HEK293 (cell line): ENCODE data around the gene LILRA5.

Source experiments
- CTCF ChIA-PET: fragments of 350-600 bp; formaldehyde crosslinking; extraction: SDS; loops from one replicate; lab custom pipeline; 2021; ENCODE audit warnings: antibody characterized with exemption; lab: Yijun Ruan, JAX
- POLR2A ChIA-PET: fragments of 300-600 bp; formaldehyde crosslinking; extraction: SDS; loops from one replicate; lab custom pipeline; 2020; ENCODE audit warnings: antibody characterized with exemption, inconsistent platforms; lab: Yijun Ruan, JAX
- H3K27ac ChIP-seq: fragments of 200-500 bp; sonication (Bioruptor generic); 2 replicates; pipeline ENCODE4 v1.5.1; 2014; ENCODE audit warnings: low read depth, low read length, control low read depth, inconsistent platforms; ENCODE audit errors: extremely low read depth
- H3K36me3 ChIP-seq, 2 experiments: fragments of 200-500 bp in 1 of 2; sonication (Bioruptor generic) in 1 of 2; 1 replicate in 1 of 2; 2 replicates in 1 of 2; pipeline ENCODE4 v1.5.1; 2014 to 2017; ENCODE audit warnings: inconsistent platforms in 2 of 2, low read length in 2 of 2; ENCODE audit not compliant: control insufficient read depth in 2 of 2, insufficient read depth in 1 of 2
- H3K4me1 ChIP-seq: fragments of 200-500 bp; sonication (Bioruptor generic); 2 replicates; pipeline ENCODE4 v1.5.1; 2014; ENCODE audit warnings: mild to moderate bottlenecking, low read length, inconsistent platforms; ENCODE audit not compliant: control insufficient read depth, insufficient read depth
- H3K4me3 ChIP-seq: 2 replicates; pipeline ENCODE4 v1.5.1; 2011; ENCODE audit warnings: low read depth, mild to moderate bottlenecking, control low read depth, low read length, moderate library complexity
- H3K9me3 ChIP-seq: fragments of 200-500 bp; sonication (Bioruptor generic); 2 replicates; pipeline ENCODE4 v1.5.1; 2014; ENCODE audit warnings: low read depth, low read length, inconsistent platforms; ENCODE audit not compliant: control insufficient read depth, insufficient read depth
- AEBP2 ChIP-seq: fragments of 450-650 bp; formaldehyde crosslinking; IDR thresholded peaks from 2 replicates; pipeline ENCODE4 v1.5.1; 2016; ENCODE audit warnings: missing biosample characterization, missing genetic modification characterization, borderline replicate concordance
- GLI4 ChIP-seq: fragments of 450-650 bp; formaldehyde crosslinking; IDR thresholded peaks from 2 replicates; pipeline ENCODE4 v1.5.1; 2016; ENCODE audit warnings: missing biosample characterization, missing genetic modification characterization
- HIC1 ChIP-seq: fragments of 450-650 bp; formaldehyde crosslinking; IDR thresholded peaks from 2 replicates; pipeline ENCODE4 v1.5.1; 2016; ENCODE audit warnings: missing biosample characterization, missing genetic modification characterization
- HOXC10 ChIP-seq: sonication (generic); formaldehyde crosslinking; IDR thresholded peaks from 2 replicates; pipeline ENCODE4 v1.8.1; 2023; ENCODE audit warnings: mild to moderate bottlenecking, missing genetic modification reagents
- HOXD13 ChIP-seq: sonication (generic); formaldehyde crosslinking; IDR thresholded peaks from 2 replicates; pipeline ENCODE4 v1.8.0; 2022; ENCODE audit warnings: missing genetic modification reagents, borderline replicate concordance
- KLF9 ChIP-seq: fragments of 450-650 bp; formaldehyde crosslinking; IDR thresholded peaks from 2 replicates; pipeline ENCODE4 v1.5.1; 2016; ENCODE audit warnings: missing biosample characterization, missing genetic modification characterization, low read depth
- SCRT2 ChIP-seq: fragments of 450-650 bp; formaldehyde crosslinking; IDR thresholded peaks from 2 replicates; pipeline ENCODE4 v1.5.1; 2016; ENCODE audit warnings: missing biosample characterization, missing genetic modification characterization
- TCF7L2 ChIP-seq: IDR thresholded peaks from 2 replicates; pipeline ENCODE4 v1.6.1; 2011; ENCODE audit warnings: low read depth, mild to moderate bottlenecking, inconsistent platforms, low read length, moderate library complexity, borderline replicate concordance
- ZBTB21 ChIP-seq: fragments of 450-650 bp; formaldehyde crosslinking; IDR thresholded peaks from 2 replicates; pipeline ENCODE4 v1.5.1; 2017; ENCODE audit warnings: missing biosample characterization, missing genetic modification characterization
- ZBTB48 ChIP-seq: fragments of 450-650 bp; formaldehyde crosslinking; IDR thresholded peaks from 2 replicates; pipeline ENCODE4 v1.5.1; 2016; ENCODE audit warnings: missing biosample characterization, missing genetic modification characterization
- ZEB2 ChIP-seq: fragments of 450-650 bp; formaldehyde crosslinking; IDR thresholded peaks from 2 replicates; pipeline ENCODE4 v1.5.1; 2016; ENCODE audit warnings: missing biosample characterization, missing genetic modification characterization
- ZIC2 ChIP-seq: fragments of 450-650 bp; formaldehyde crosslinking; IDR thresholded peaks from 2 replicates; pipeline ENCODE4 v1.5.1; 2016; ENCODE audit warnings: missing biosample characterization, missing genetic modification characterization
- ZNF114 ChIP-seq: fragments of 450-650 bp; formaldehyde crosslinking; IDR thresholded peaks from 2 replicates; pipeline ENCODE4 v1.5.0; 2017; ENCODE audit warnings: missing biosample characterization, missing genetic modification characterization
- ZNF266 ChIP-seq: fragments of 450-650 bp; formaldehyde crosslinking; IDR thresholded peaks from 2 replicates; pipeline ENCODE4 v1.5.1; 2016; ENCODE audit warnings: missing biosample characterization, missing genetic modification characterization, low read depth
- ZNF292 ChIP-seq: fragments of 450-650 bp; formaldehyde crosslinking; IDR thresholded peaks from 2 replicates; pipeline ENCODE4 v1.5.1; 2016; ENCODE audit warnings: low read depth, missing biosample characterization, missing genetic modification characterization, borderline replicate concordance
- ZNF354C ChIP-seq: fragments of 450-650 bp; formaldehyde crosslinking; IDR thresholded peaks from 2 replicates; pipeline ENCODE4 v1.5.1; 2016; ENCODE audit warnings: missing biosample characterization, missing genetic modification characterization, low read depth, borderline replicate concordance
- ZNF544 ChIP-seq: fragments of 450-650 bp; formaldehyde crosslinking; IDR thresholded peaks from 2 replicates; pipeline ENCODE4 v1.5.0; 2017; ENCODE audit warnings: missing biosample characterization, missing genetic modification characterization
- ZNF555 ChIP-seq: fragments of 450-650 bp; formaldehyde crosslinking; conservative IDR thresholded peaks from 2 replicates; pipeline ENCODE4 v1.5.1; 2017; ENCODE audit warnings: missing biosample characterization, mild to moderate bottlenecking, missing genetic modification characterization, inconsistent platforms
- ZNF645 ChIP-seq: fragments of 450-650 bp; formaldehyde crosslinking; IDR thresholded peaks from 2 replicates; pipeline ENCODE4; 2016; ENCODE audit warnings: missing biosample characterization, missing genetic modification characterization
- ZNF658 ChIP-seq: fragments of 450-650 bp; formaldehyde crosslinking; IDR thresholded peaks from 2 replicates; pipeline ENCODE4; 2016; ENCODE audit warnings: missing biosample characterization, missing genetic modification characterization
- ZNF660 ChIP-seq: fragments of 450-650 bp; IDR thresholded peaks from 2 replicates; pipeline ENCODE4 v1.5.1; 2018; ENCODE audit warnings: missing biosample characterization, mild to moderate bottlenecking, missing genetic modification characterization
- ZNF747 ChIP-seq: fragments of 450-650 bp; formaldehyde crosslinking; IDR thresholded peaks from 2 replicates; pipeline ENCODE4 v1.5.1; 2016; ENCODE audit warnings: missing biosample characterization, missing genetic modification characterization
- ZNF777 ChIP-seq: fragments of 450-650 bp; formaldehyde crosslinking; IDR thresholded peaks from 2 replicates; pipeline ENCODE4 v1.5.1; 2017; ENCODE audit warnings: missing biosample characterization, missing genetic modification characterization, borderline replicate concordance

The LILRA5 gene

DNA sequence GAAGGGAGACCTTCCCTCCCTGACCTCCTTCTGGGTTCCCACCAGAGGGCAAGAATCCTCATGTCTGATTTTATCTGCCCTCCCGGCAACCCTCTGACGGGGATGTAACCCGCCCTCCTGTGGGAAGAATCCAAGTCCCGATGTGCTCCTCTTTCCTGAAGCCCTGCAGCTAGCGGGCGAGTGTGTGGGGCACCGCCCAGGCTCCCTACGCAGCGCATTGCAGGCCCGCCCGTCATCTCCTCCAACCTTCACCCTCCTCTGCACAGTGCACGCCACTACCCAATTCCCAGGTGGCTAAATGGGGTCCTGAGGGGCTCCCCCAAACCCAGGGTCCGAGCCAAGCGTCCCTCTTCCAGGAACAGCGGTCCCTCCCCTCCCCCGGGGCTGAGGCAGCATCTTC lies 44.4 kb upstream of the LILRA5 start:
- POLR2A ChIA-PET, result no interaction called here
- Histone ChIP-seq H3K4me3 (no peak overlapping the region), H3K36me3 (no peaks in the 10 kb centered on the region)
- TF ChIP-seq HOXD13 (CRISPR knock-in tag), result no peak
- no peak for TF ChIP-seq ZBTB48 (tag by site-specific recombination)
- no peak for TF ChIP-seq HOXC10
- TF ChIP-seq ZNF777, result no peak
- TF ChIP-seq ZEB2 (tag by site-specific recombination), result no peak
- TF ChIP-seq ZNF544 (tag by site-specific recombination), result no peak
- TF ChIP-seq GLI4 (tag by site-specific recombination), result no peak
- no peak for TF ChIP-seq ZNF645 (tag by site-specific recombination)
- TF ChIP-seq ZNF658 (tag by site-specific recombination), result no peak
- no peak for TF ChIP-seq ZNF266 (tag by site-specific recombination)
- TF ChIP-seq, all 188 proteins: peak for 0
- H3K27ac ChIP-seq, result no peak overlapping the region
- H3K9me3 ChIP-seq, result no peaks in the 10 kb centered on the region
- H3K4me1 ChIP-seq, result no peaks in the 10 kb centered on the region
- CTCF ChIA-PET, result interaction anchor here (0.6 to 3.8 kb wide), 2 partner anchors 18 to 33 kb away, joined by 3 to 34 read pairs; no protein-coding TSS in a partner anchor

DNA sequence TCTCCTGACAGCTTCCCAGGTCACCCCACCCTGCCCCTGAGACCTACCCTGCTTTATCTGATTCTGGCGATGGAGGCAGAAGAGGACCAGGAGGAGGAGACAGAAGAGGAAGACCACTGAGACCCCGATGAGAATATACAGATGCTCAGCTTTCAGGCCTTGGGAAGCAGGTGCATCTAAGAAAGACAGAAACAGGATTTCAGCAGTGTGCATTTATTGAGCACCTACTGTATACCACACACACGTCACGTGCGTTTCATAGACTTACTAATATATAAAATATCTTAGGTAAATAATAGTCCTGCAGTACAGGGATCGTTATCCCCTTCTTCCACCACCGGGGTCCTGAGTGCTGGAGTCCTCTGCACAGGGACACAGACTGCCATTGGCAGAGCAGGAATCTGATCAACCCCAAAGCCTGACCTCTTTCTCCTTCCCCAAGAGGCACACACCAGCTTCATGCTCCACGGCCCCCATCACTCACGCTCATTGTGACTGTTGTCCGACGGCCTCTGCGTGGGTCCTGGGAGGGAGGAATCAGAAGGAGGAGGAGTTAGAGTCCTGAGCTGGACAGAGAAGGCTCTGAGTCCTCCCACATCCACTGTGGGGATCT lies 43.6 kb upstream of the LILRA5 start:
- TF ChIP-seq KLF9 (tag by site-specific recombination) (no peak), HIC1 (no peak), ZBTB21 (tag by site-specific recombination) (no peak), ZNF660 (tag by site-specific recombination) (no peak), SCRT2 (tag by site-specific recombination) (no peak), ZNF114 (no peak), ZNF266 (tag by site-specific recombination) (no peak), AEBP2 (tag by site-specific recombination) (no peak), ZNF555 (no peak), ZNF292 (no peak), ZNF747 (no peak), ZNF354C (tag by site-specific recombination) (no peak), ZIC2 (tag by site-specific recombination) (no peak), TCF7L2 (no peak)
- TF ChIP-seq, all 188 proteins: peak for 0
- no peaks in the 10 kb centered on the region for H3K36me3 ChIP-seq
- no peaks in the 10 kb centered on the region for H3K4me1 ChIP-seq
- CTCF ChIA-PET, result interaction anchor here (0.6 to 3.8 kb wide), 4 partner anchors 17 to 1303 kb away, joined by 3 to 34 read pairs (median 3); no protein-coding TSS in a partner anchor
- POLR2A ChIA-PET, result no interaction called here
- no peak overlapping the region for H3K27ac ChIP-seq
- H3K4me3 ChIP-seq, result no peak overlapping the region
- no peaks in the 10 kb centered on the region for H3K9me3 ChIP-seq
